CD4-positive, alpha-beta T cell treated with Interleukin-4 for 1 hour (primary cell): ENCODE data around the gene CINP.
A peak's percentile ranks its signal among the peaks of the same experiment; 100 is the strongest.
"Not testable (repeated sequence)": the region's sequence is repeated elsewhere in the genome, so short reads cannot be mapped to it uniquely, and the experiment has no call there.

Source experiments
- DNase-seq, 2 donors: peaks; one replicate each; pipeline ENCODE4 v3.0.0-alpha.2; 2020 to 2022

Gene CINP

DNA sequence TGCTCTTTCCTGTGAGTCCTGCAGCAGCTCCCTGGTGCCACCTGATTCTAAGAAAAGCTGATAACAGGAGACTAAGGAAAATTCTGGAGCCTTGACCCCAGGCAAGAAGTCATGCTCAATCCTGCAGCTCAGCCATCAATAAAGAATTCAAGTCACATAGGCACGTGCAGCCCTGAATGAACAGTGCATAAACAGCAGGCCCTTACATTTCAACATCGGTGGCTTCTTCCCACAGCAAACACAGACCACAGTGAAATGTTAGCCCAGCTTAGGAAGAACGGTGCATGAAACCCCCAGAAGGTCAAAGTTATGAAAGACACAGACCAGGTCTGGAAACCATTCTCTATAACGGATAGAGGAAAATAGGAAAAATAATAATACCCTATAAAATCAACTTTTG lies 10.5 kb downstream of the CINP start:
- DNase-seq, result no peak

DNA sequence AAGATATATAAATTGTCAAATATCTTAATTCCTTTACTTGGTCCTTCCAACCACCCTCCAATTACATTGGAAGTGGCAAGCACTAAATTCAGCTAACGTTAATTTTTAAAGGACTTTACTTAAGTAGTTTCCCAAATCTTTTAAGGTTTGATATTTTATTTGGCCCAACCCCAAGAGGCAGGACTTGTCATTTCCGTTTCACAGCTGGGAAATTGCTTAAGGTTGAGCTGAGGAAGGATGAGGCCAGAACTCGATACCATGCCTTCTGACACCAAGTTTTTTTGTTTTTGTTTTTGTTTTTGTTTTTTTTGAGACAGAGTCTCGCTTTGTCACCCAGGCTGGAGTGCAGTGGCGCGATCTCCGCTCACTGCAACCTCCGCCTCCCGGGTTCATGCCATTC lies 11.1 kb downstream of the CINP start:
- DNase-seq, result not testable (repeated sequence)

DNA sequence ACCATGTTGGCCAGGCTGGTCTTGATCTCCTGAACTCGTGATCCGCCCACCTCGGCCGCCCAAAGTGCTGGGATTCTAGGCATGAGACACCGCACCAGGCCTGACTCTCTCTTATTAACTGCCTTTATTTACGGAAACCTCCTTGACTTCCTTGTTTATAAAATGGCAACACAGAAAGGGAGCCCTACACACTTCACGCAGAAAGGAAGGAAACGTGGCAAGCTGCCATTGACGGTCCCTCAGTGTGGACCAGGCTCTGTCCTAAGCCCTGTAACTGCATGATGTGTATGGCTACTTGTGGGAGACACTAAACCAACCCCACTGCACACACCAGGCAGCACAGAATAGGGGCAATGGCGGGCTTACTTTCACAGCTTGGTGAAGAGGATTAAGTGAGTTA lies 11.7 kb downstream of the CINP start:
- DNase-seq, result no peak

DNA sequence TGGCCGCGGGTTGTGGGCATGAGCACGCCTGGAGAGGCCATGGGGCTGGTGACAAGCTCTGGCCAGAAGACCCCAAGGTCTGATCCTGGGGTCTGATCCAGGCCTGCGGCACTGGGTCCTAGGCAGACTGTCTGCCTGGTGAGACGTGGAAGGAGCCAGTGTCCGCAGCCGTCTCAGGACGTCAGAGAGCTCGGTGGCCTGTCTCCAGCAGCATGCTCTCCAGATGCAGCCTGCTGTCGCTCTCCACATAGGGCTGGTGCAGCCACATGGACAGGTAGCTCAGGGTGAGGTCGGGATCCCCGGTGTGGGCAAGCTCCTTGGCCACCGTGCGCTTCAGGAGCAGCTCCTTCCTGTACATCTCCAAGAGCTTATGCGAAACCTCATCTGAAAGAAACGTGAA lies 14.3 kb downstream of the CINP start:
- DNase-seq, result no peak

DNA sequence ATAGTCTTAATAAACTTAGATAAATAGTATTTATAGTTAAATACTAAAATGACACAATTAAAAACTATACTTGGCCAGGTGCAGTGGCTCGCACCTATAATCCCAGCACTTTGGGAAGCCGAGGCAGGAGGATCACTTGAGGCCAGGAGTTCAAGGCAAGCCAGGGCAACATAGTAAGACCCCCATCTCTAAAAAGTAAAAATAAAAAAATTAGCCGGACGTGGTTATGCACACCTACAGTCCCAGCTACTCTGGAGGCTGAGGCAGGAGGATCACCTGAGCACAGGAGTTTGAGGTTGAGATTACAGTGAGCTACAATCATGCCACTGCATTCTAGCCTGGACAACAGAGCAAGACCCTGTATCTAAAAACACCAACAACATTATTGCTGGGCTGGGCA lies 16.0 kb downstream of the CINP start:
- no peak for DNase-seq

DNA sequence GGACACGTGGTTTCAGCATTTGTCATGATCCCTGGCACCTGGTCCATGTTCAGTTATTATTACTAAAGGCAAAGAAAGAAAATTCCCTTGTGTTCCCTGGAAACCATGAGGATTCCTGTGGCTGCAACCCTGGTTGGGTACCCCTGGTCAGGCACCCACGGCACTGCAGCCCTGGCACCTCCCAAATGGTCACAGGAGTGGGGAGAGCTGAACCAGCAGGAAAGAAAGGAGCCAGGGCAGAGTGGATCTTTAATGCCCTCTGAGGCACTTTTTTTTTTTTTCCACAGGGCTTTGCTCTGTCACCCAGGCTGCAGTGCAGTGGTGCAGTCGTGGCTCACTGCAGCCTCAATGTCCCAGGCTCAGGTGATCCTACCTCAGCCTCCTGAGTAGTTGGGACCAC lies 17.5 kb downstream of the CINP start:
- DNase-seq, result no peak

DNA sequence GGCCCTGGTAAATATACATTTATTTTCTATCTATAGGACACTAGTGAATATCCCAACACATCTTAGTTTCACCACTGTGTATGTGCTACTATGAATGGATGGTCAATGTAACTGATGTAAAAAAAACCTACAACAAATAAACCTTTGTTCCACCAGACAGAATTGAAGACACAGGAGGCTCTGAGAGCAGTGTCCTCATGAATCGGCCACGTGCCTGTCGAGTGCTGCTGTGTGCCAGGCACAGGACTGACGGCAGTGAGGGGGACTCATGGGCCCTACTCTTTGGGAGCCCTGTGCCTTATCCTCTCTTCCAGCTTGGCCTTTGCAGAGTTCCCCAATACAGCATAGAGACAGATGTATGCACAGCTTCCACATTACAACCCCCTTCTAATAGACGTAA lies 18.2 kb downstream of the CINP start:
- DNase-seq, result no peak

DNA sequence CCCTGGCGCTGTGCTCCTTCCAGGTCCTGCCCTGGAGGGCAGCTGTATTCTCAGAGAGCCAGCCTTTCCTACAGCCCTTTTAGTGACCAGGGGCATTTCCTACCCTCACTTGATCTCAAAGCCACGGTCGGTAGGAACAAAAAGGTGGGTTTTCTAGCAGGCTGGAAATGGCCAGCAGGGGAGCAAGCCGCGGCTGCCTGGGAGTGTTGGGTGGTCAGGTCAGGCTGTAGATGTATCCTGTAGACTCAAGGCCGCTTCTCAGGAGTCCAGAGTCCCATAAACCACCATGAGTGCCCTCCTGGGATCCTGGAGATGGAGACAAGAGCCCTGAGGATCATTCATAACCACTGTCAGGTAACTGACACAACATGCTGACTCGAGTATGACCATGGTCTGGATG lies 18.6 kb downstream of the CINP start:
- DNase-seq, result no peak

DNA sequence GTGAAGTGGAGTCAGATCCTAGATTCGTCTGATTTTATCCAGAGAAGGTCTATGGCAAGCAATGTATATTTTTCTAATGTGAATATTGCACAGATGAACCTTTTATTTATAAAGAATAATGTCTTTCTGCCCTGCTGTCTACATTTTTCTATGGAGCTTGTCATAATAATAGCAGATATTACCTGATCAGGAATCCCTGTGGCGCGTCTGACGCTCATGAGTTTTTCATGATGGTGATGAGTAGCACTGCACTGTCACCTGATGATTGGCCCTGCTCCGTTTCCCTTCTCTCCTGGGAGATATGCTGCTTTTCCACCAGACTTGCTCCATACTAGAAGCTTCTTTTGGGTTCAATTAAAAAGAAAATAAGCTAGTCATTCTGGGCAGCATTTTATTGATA lies 20.5 kb downstream of the CINP start:
- no peak for DNase-seq

DNA sequence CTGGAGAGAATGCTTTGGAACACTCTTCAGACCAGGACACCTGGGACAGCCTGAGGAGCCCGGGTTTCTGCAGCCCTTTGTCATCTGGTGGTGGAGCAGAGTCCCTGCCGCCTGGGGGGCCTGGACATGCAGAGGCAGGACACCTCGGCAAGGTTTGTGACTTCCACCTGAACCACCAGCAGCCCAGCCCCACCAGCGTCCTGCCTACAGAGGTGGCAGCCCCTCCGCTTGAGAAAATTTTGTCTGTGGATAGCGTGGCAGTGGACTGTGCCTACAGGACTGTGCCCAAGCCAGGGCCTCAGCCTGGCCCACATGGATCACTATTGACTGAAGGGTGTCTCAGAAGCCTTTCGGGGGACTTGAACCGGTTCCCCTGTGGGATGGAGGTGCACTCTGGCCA lies 21.1 kb downstream of the CINP start:
- DNase-seq, result no peak

DNA sequence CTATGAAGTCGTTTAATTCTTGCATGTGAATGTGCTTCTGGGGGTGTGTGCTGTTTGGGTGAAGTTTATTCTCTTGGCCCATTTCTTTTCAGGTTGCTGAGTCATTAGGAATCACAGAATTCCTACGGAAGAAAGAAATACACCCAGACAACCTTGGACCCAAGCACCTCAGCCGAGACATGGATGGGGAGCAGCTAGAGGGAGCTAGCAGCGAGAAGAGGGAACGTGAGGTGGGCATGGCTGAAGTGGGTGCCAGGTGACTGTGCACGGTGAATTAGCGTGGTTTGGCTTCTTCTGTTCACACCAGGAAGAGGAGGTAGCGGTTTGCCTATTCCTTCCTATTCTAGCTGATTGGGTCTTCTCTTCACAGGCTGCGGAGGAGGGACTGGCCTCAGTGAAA lies 24.0 kb downstream of the CINP start:
- no peak for DNase-seq

DNA sequence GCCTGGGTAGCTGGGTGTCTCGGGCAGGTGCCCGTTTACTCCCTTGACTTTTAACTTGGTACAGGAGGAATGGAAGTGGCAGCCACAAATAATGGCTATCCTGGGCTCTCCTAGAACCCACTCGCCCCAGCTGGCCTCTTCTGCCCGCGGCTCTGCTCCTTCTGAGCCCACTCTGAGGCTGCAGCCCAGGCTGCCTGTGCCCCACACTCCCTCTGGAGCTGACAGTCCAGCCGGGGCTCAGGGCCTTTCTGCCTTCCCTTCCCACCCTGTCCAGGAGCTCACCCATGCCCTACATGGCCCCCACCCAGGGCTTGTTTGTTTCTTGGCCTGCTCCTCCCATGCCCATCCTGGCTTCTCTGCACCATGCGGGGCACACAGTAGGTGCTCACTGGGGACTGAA lies 27.5 kb downstream of the CINP start:
- DNase-seq, result no peak

DNA sequence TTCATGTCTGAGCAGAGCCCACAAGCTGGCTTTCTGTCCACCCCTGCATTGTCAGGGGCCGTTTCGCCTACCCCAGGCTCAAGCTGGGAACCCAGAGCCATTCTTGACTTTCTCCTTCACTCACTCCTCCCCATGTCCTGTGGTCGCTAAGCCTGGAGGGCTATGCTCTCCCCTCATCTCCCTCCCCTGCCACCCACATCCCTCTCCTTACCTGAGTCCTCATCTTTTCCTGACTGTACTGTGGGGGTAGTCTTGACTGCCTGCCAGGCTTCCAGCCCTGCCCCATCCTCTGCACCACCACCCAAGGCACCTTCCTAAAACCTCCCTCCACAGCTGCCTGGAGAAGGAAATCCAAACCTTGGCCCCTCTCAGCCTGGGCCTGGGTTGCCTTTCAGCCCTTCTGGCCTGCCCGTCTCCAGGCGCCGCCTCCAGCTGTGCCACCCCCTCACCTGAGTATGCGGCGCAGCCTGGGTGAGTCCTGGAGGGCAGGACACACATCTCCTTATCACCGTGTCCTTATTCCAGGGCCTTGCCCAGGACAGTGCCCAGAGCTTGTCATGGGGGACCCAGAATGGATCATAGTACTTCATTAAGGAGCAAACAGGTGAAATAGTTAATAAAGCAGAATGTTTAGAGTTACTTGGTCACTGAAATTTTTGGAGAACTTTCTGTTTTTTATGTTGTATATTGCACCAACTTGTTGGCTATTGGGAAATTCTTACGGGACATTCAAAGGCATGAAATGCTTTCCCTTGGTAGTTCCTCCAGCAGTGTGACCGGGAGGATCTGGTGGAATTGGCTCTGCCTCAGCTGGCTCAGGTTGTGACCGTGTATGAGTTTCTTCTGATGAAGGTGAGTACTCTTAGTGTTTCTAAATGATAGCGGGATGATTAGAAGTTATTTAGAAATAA lies 28.6 kb downstream of the CINP start:
- DNase-seq, result no peak

DNA sequence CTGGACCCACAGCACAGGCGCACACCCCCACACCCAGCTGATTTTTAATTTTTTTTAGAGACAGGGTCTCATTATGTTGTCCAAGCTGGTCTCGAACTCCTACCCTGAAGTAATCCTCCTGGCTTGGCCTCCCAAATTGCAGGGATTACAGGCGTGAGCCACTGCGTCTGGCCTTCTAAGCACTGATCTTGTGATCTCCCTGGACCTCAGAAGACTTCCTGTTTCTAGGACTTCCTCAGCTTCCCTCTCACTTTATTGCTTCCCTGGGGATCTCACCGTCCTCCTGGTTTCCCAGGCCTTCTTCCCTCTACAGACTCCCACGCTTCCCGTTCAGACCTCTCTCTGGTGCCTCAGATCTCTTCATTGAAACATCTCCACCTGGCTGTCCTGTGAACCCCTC lies 29.3 kb downstream of the CINP start:
- DNase-seq, result no peak

DNA sequence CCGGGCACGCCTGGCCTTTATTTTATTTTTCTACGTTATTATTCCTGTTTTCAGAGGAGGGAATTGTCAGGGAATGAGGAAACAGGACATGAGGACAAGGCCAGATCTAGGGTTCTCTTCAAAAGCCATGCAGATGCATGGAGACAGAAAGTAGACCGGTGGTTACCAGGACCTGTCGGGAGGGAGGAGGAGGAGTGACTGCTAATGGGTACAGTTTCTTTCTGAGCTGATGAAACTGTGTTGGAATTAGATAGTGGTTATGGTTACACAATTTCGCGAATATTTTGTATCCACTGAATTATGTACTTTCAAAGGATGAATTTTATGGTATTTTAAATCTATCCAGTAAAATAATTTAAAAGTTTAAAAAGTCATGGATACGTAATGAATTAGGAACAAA lies 31.9 kb downstream of the CINP start:
- no peak for DNase-seq

DNA sequence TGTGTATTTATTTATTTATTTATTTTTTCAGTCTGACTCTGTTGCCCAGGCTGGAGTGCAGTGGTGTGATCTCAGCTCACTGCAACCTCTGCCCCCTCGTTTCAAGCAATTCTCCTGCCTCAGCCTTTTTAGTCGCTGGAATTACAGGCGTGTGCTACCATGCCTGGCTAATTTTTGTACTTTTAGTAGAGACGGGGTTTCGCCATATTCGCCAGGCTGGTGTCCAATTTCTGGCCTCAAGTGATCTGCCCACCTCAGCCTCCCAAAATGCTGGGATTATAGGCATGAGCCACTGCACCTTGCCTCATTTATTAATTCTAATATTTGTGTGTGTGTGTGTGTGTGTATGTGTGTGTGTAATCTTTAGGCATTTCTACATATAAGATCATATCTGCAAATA lies 33.3 kb downstream of the CINP start:
- DNase-seq, result not testable (repeated sequence)

DNA sequence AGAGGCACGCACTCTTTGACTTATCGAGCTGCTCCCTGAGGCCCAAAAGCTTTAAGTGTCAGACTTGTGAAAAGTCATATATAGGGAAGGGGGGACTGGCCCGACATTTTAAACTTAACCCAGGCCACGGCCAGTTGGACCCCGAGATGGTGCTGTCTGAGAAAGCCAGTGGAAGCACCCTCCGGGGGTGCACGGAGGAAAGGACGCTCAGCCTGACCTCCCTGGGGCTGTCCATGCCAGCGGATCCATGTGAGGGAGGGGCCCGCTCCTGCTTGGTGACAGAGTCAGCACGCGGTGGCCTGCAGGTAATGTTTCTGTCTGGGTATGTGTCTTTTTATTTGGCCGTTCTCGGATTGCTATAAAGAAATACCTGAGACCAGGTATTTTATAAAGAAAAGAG lies 36.1 kb downstream of the CINP start:
- DNase-seq, result no peak

DNA sequence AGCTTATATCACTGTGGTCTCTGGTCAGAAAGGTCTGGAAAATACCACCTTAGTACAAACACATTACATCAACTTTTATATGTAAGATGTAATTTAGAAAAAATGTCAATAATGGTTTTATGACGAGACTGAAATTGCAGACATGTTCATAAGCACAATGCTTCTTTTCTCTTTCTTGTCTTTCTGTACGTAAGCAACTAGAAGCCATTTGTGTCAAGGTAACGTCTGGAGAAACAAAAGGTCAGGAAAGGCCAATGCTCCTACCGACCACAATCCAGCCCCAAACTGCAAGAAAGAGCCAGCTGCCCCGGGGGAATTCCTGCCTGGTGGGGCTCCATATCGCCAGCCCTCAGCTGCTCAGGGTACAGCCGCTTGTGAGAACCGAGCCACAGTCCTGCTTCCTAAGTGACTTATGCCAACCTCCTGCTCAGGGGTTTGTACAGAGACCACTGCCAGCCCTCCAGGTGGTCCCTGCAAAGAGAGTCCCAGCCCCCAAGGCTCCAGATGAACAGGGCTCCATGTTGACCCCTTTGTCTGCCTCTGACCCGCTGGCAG lies 36.8 kb downstream of the CINP start:
- no peak for DNase-seq

DNA sequence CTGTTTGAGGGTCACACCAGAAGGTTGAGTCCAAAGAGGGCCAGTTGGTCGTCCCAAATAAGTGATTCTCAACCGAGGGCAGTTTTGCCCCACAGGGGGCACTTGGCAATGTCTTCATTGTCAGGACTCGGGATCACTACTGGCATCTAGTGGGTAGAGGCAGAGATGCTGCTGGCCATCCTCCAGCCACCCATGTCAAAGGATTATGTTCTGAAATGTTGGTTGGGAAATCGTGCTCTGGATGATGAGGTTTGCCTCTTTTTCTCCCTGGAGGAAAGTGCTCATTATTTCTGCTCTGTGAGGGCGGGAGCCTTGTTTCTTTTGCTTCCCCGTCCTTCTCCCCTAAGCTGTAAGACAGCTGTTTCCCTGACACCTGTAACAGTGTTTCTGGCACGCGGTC lies 39.6 kb downstream of the CINP start:
- DNase-seq, result peak; percentile 35 to 50

DNA sequence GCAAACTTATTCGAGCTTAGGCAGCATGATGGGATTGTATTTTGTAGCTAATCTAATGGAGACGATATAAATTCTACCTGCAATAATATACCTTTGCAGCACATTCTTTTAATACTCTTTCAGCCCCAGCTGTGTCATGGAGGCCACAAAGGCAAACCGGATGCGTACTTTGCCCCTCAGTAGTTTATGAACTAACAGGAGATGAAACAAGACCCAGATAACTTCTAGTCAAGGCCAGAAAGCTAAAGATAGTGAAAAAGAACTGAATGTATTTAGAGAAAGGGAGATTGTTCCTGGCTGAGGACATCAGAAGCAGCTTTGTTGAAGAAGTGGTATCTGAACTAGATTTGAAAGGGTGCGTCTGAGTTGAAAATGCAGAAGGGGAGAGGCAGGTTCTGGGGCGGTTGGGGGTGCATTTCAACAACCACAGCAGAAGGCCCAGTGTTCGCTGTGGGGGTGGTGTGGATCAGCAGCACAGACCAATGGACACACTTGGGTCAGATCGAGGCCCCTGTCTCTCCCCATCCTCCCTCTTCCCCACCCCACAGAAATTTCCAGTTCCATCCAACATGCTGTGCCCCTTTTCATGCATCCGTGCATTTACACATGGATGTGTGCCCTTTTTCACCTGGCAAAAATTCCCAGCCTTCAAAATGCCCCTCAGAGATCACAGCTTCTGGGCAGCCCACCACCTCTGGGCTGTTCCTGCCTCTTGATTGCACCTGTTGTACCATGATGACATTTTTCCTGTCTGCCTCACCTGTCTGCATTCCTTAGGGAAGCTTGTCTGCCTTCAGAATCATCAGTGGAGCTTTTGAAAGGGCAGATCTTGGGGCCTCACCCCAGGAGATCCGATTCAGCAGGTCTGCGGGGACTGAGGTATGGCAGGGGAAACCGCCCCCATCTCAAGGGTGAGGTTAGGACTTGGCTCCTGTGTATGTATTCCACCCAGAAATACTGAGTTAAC lies 41.0 kb downstream of the CINP start:
- DNase-seq, result no peak

DNA sequence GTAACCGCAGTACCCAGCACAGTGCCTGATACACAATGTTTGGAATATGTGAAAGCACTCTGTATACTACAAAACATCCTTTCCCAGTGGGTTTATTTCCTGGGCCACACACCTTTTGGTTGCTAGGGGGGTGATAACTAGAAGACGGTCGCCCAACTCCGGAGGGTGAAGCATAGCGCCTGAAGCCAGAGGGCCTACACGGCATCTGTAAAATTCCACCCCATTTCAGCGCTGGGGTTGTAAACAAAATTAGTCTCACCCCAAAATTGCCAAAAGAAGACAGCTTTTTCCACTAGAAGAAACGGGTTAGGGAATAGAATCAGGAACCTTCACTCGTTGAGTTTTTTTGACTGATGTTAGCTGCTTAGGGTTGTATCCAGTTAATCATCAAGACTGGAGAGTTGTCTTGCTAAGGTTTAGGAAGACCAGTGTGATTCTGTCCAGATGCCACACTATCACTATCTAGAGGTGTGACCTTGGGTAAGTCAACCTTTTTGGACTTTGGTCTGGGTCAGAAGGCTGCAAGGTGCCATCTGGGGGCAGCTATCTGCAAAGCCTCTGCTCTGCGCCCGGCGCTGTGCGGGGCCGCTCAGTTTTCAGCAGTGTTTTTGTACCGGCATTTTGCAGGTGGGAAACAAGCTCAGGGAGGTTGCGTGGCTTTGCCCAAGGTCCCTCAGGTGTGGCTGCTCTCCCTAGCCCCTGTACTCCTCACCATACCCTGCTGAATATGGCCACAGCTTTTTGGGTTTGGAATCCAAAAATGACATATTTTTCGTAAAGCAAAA lies 41.8 kb downstream of the CINP start:
- DNase-seq, result no peak

DNA sequence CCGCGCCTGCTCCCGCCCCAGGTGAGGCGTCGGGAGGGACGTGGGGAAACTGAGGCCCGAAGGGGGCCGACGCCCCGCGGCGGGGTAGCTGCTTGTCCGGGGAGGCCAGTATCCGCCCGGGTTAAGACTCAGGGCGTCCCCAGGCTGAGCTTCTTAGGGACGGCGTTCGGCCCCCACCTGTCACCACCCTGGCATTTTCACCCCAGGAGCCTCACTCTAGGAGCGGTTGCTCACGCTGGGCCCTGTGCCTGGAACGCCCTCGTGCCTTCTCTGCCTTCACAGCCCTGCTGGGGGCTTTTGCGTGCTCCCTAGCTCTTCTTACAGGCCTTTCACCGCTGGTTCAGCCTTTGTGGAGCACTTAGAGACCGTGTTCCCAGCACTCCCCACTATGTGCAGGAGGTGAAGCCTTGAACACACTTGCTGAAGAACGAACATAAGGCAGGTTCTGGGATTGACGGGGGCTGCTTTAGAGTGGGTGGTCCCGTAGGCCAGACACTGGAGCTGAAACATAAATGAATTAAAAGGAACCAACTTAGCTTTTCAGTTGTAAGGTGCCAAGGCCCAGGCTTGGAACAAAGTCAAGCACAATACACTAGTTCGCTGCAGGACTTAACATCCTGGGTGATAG lies 42.5 kb downstream of the CINP start:
- DNase-seq, result peak; percentile 52 to 55
